Transverse colon (tissue), 4 donors: Measurements from ENCODE around the gene PYROXD2.

Experiments used
- POLR2AphosphoS5 ChIP-seq, 3 donors: sonication (generic); formaldehyde crosslinking; IDR thresholded peaks; one replicate each; pipeline ENCODE4 v1.6.1; 2016; ENCODE audit warnings: antibody characterized with exemption in 3 of 3
- TF ChIP-seq, protein P1 (sequence below), 5 experiments: fragments of 200-600 bp in 3 of 5; fragments of 450-650 bp in 2 of 5; sonication (generic) in 3 of 5; IDR thresholded peaks; 1 replicate in 2 of 5; 2 replicates in 3 of 5; pipeline ENCODE4 v1.5.1; 2016 to 2017; ENCODE audit warnings: antibody characterized with exemption in 5 of 5, inconsistent platforms in 3 of 5, mild to moderate bottlenecking in 2 of 5, moderate library complexity in 1 of 5

DNA sequence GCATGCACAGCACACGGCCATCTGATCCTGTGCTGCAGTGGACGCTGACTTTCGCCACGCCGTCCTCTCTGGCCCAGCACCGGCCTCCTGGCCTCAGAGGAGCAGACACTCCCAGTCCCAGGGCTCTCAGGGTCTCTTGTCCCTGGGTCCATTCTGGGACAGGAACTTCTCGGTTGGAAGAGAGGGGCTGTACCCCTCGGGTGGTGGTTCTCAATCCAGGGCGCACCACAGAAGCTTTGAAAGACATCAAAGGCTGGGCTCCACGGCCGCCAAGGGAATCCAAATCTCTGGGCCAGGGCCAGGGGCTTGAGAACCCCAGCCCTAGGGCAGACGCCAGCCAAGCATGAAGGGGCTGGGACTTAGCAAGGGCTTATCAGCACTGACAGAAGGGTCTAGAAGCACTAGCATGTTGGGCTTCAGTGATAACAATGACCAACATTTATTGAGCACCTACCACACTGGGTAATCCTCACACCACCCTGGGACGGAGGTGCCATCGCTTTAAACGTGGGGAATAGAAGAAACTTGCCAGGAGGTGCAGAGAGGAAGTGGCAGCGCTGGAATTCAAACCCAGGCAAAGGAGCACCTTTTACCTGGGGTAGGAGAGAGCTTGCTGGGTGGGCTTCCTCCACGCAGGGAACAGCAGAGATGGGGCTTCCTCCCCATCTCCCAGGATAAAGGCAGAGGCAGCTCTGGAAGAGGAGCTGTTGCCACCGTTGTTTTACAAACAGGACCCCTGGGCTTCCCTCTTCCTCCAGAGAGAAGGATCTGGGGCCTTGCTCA, 1.8 kb upstream of the PYROXD2 start:
- no peak for TF ChIP-seq POLR2AphosphoS5 (IDR thresholded peaks at IDR 0.05)
- TF ChIP-seq, protein P1, sequence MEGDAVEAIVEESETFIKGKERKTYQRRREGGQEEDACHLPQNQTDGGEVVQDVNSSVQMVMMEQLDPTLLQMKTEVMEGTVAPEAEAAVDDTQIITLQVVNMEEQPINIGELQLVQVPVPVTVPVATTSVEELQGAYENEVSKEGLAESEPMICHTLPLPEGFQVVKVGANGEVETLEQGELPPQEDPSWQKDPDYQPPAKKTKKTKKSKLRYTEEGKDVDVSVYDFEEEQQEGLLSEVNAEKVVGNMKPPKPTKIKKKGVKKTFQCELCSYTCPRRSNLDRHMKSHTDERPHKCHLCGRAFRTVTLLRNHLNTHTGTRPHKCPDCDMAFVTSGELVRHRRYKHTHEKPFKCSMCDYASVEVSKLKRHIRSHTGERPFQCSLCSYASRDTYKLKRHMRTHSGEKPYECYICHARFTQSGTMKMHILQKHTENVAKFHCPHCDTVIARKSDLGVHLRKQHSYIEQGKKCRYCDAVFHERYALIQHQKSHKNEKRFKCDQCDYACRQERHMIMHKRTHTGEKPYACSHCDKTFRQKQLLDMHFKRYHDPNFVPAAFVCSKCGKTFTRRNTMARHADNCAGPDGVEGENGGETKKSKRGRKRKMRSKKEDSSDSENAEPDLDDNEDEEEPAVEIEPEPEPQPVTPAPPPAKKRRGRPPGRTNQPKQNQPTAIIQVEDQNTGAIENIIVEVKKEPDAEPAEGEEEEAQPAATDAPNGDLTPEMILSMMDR (IDR thresholded peaks at IDR 0.05) = no peak
